ENCODE measurements around the gene C3orf52.

GRCh38 chr3:112078125-112079083 lies 7.8 kb upstream of the C3orf52 start:
- TF ChIP-seq, protein P1, sequence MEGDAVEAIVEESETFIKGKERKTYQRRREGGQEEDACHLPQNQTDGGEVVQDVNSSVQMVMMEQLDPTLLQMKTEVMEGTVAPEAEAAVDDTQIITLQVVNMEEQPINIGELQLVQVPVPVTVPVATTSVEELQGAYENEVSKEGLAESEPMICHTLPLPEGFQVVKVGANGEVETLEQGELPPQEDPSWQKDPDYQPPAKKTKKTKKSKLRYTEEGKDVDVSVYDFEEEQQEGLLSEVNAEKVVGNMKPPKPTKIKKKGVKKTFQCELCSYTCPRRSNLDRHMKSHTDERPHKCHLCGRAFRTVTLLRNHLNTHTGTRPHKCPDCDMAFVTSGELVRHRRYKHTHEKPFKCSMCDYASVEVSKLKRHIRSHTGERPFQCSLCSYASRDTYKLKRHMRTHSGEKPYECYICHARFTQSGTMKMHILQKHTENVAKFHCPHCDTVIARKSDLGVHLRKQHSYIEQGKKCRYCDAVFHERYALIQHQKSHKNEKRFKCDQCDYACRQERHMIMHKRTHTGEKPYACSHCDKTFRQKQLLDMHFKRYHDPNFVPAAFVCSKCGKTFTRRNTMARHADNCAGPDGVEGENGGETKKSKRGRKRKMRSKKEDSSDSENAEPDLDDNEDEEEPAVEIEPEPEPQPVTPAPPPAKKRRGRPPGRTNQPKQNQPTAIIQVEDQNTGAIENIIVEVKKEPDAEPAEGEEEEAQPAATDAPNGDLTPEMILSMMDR (conservative IDR thresholded peaks at IDR 0.05 in 1 of 2, IDR thresholded peaks at IDR 0.05 in 1 of 2; ENCODE audit: extremely low read depth in 1 of 2, insufficient read depth in 1 of 2, low read depth in 1 of 2, low read length in 2 of 2) = no peak
- TF ChIP-seq EZH2 (IDR thresholded peaks at IDR 0.05; ENCODE audit: borderline replicate concordance, low read length) = no peak
